Measurements from ENCODE around the gene LUC7L.
A peak's percentile ranks its signal among the peaks of the same experiment; 100 is the strongest.
"Not testable (repeated sequence)": the region's sequence is repeated elsewhere in the genome, so short reads cannot be mapped to it uniquely, and the experiment has no call there.

LUC7L gene

DNA sequence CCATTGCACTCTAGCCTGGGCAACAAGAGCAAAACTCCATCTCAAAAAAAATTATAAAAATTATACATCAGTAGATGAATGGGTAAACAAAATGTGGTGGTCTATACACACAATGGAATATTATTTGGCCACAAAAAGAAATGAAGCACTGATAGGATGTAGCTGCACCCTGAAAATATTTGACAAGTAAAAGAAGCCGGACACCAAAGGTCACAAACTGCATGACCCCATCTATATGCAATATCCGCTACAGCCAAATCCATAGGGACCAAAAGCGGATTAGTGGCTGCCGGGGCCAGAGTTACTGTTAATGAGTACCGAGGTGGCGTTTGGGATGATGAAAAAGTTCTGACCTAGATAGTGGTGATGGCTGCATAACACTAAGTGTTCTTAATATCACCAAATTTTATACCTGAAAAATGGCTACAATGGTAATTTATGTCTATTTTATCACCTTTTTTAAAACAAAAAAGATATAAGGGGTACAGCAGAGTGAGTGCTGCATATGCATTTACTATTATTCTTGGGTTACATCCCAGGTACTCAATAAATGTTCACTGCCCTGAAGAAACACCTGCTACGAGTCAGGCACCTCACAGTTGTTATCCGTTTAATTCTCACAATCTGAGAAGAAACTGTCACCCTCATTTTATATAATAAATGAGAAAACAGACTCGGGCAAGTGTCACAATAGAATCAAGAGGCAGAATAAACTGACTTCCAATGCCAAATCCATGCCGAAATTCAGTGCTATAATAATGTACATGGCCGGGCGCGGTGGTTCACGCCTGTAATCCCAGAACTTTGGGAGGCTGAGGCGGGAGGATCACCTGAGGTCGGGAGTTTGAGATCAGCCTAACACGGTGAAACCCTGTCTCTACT is 49.8 kb downstream of the LUC7L start:
- DNase-seq (ENCODE audit: low spot score): no peak

DNA sequence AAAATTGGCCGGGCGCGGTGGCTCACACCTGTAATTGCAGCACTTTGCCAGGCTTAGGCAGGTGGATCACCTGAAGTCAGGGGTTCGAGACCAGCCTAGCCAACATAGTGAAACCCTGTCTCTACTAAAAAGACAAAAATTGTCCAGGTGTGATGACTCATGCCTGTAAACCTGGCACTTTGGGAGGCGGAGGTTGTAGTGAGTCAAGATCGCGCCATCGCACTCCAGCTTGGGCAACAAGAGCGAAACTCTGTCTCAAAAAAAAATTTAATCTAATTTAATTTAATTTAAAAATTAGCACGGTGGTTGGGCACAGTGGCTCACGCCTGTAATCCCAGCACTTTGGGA is 50.6 kb downstream of the LUC7L start:
- DNase-seq (ENCODE audit: low spot score): no peak

DNA sequence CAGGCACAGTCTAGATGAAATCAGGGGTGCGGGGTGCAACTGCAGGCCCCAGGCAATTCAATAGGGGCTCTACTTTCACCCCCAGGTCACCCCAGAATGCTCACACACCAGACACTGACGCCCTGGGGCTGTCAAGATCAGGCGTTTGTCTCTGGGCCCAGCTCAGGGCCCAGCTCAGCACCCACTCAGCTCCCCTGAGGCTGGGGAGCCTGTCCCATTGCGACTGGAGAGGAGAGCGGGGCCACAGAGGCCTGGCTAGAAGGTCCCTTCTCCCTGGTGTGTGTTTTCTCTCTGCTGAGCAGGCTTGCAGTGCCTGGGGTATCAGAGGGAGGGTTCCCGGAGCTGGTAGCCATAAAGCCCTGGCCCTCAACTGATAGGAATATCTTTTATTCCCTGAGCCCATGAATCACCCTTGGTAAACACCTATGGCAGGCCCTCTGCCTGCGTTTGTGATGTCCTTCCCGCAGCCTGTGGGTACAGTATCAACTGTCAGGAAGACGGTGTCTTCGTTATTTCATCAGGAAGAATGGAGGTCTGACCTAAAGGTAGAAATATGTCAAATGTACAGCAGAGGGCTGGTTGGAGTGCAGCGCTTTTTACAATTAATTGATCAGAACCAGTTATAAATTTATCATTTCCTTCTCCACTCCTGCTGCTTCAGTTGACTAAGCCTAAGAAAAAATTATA is 51.1 kb downstream of the LUC7L start:
- DNase-seq (ENCODE audit: low spot score): no peak

DNA sequence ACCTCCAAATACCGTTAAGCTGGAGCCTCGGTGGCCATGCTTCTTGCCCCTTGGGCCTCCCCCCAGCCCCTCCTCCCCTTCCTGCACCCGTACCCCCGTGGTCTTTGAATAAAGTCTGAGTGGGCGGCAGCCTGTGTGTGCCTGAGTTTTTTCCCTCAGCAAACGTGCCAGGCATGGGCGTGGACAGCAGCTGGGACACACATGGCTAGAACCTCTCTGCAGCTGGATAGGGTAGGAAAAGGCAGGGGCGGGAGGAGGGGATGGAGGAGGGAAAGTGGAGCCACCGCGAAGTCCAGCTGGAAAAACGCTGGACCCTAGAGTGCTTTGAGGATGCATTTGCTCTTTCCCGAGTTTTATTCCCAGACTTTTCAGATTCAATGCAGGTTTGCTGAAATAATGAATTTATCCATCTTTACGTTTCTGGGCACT is 51.8 kb downstream of the LUC7L start:
- peak; percentile 55 for DNase-seq (ENCODE audit: low spot score)

DNA sequence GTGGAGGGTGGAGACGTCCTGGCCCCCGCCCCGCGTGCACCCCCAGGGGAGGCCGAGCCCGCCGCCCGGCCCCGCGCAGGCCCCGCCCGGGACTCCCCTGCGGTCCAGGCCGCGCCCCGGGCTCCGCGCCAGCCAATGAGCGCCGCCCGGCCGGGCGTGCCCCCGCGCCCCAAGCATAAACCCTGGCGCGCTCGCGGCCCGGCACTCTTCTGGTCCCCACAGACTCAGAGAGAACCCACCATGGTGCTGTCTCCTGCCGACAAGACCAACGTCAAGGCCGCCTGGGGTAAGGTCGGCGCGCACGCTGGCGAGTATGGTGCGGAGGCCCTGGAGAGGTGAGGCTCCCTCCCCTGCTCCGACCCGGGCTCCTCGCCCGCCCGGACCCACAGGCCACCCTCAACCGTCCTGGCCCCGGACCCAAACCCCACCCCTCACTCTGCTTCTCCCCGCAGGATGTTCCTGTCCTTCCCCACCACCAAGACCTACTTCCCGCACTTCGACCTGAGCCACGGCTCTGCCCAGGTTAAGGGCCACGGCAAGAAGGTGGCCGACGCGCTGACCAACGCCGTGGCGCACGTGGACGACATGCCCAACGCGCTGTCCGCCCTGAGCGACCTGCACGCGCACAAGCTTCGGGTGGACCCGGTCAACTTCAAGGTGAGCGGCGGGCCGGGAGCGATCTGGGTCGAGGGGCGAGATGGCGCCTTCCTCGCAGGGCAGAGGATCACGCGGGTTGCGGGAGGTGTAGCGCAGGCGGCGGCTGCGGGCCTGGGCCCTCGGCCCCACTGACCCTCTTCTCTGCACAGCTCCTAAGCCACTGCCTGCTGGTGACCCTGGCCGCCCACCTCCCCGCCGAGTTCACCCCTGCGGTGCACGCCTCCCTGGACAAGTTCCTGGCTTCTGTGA is 52.5 kb downstream of the LUC7L start, which contains the start of gene HBA1:
HBA1 (plus strand) TSS at position 204 of the 906 bp plus-strand sequence; CDS start at position 241, 37 bp downstream.
- DNase-seq (ENCODE audit: low spot score): not testable (repeated sequence)

DNA sequence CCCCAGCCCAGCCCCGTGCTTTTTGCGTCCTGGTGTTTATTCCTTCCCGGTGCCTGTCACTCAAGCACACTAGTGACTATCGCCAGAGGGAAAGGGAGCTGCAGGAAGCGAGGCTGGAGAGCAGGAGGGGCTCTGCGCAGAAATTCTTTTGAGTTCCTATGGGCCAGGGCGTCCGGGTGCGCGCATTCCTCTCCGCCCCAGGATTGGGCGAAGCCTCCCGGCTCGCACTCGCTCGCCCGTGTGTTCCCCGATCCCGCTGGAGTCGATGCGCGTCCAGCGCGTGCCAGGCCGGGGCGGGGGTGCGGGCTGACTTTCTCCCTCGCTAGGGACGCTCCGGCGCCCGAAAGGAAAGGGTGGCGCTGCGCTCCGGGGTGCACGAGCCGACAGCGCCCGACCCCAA is 53.2 kb downstream of the LUC7L start:
- not testable (repeated sequence) for DNase-seq (ENCODE audit: low spot score)

DNA sequence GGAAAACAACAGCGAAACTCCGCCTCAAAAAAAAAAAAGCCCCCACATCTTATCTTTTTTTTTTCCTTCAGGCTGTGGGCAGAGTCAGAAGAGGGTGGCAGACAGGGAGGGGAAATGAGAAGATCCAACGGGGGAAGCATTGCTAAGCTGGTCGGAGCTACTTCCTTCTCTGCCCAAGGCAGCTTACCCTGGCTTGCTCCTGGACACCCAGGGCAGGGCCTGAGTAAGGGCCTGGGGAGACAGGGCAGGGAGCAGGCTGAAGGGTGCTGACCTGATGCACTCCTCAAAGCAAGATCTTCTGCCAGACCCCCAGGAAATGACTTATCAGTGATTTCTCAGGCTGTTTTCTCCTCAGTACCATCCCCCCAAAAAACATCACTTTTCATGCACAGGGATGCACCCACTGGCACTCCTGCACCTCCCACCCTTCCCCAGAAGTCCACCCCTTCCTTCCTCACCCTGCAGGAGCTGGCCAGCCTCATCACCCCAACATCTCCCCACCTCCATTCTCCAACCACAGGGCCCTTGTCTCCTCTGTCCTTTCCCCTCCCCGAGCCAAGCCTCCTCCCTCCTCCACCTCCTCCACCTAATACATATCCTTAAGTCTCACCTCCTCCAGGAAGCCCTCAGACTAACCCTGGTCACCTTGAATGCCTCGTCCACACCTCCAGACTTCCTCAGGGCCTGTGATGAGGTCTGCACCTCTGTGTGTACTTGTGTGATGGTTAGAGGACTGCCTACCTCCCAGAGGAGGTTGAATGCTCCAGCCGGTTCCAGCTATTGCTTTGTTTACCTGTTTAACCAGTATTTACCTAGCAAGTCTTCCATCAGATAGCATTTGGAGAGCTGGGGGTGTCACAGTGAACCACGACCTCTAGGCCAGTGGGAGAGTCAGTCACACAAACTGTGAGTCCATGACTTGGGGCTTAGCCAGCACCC is 54.0 kb downstream of the LUC7L start:
- no peak for DNase-seq (ENCODE audit: low spot score)

DNA sequence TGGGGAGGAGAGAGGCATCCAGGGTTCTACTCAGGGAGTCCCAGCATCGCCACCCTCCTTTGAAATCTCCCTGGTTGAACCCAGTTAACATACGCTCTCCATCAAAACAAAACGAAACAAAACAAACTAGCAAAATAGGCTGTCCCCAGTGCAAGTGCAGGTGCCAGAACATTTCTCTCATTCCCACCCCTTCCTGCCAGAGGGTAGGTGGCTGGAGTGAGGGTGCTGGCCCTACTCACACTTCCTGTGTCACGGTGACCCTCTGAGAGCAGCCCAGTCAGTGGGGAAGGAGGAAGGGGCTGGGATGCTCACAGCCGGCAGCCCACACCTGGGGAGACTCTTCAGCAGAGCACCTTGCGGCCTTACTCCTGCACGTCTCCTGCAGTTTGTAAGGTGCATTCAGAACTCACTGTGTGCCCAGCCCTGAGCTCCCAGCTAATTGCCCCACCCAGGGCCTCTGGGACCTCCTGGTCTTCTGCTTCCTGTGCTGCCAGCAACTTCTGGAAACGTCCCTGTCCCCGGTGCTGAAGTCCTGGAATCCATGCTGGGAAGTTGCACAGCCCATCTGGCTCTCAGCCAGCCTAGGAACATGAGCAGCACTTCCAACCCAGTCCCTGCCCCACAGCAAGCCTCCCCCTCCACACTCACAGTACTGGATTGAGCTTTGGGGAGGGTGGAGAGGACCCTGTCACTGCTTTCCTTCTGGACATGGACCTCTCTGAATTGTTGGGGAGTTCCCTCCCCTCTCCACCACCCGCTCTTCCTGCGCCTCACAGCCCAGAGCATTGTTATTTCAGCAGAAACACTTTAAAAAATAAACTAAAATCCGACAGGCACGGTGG is 55.1 kb downstream of the LUC7L start:
- DNase-seq (ENCODE audit: low spot score): not testable (repeated sequence)

DNA sequence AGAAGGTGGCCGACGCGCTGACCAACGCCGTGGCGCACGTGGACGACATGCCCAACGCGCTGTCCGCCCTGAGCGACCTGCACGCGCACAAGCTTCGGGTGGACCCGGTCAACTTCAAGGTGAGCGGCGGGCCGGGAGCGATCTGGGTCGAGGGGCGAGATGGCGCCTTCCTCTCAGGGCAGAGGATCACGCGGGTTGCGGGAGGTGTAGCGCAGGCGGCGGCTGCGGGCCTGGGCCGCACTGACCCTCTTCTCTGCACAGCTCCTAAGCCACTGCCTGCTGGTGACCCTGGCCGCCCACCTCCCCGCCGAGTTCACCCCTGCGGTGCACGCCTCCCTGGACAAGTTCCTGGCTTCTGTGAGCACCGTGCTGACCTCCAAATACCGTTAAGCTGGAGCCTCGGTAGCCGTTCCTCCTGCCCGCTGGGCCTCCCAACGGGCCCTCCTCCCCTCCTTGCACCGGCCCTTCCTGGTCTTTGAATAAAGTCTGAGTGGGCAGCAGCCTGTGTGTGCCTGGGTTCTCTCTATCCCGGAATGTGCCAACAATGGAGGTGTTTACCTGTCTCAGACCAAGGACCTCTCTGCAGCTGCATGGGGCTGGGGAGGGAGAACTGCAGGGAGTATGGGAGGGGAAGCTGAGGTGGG is 55.9 kb downstream of the LUC7L start:
- not testable (repeated sequence) for DNase-seq (ENCODE audit: low spot score)

DNA sequence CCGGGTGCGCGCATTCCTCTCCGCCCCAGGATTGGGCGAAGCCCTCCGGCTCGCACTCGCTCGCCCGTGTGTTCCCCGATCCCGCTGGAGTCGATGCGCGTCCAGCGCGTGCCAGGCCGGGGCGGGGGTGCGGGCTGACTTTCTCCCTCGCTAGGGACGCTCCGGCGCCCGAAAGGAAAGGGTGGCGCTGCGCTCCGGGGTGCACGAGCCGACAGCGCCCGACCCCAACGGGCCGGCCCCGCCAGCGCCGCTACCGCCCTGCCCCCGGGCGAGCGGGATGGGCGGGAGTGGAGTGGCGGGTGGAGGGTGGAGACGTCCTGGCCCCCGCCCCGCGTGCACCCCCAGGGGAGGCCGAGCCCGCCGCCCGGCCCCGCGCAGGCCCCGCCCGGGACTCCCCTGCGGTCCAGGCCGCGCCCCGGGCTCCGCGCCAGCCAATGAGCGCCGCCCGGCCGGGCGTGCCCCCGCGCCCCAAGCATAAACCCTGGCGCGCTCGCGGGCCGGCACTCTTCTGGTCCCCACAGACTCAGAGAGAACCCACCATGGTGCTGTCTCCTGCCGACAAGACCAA is 56.8 kb downstream of the LUC7L start, which contains the start of gene HBA2:
HBA2 (plus strand) TSS at position 503 of the 568 bp plus-strand sequence; CDS start at position 540, 37 bp downstream.
- not testable (repeated sequence) for DNase-seq (ENCODE audit: low spot score)

DNA sequence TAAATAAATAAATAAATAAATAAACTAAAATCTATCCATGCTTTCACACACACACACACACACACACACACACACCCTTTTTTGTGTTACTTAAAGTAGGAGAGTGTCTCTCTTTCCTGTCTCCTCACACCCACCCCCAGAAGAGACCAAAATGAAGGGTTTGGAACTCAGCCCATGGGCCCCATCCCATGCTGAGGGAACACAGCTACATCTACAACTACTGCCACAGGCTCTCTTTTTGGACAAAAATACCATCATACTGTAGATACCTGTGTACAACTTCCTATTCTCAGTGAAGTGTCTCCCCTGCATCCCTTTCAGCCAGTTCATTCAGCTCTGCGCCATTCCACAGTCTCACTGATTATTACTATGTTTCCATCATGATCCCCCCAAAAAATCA is 58.5 kb downstream of the LUC7L start:
- no peak for DNase-seq (ENCODE audit: low spot score)

DNA sequence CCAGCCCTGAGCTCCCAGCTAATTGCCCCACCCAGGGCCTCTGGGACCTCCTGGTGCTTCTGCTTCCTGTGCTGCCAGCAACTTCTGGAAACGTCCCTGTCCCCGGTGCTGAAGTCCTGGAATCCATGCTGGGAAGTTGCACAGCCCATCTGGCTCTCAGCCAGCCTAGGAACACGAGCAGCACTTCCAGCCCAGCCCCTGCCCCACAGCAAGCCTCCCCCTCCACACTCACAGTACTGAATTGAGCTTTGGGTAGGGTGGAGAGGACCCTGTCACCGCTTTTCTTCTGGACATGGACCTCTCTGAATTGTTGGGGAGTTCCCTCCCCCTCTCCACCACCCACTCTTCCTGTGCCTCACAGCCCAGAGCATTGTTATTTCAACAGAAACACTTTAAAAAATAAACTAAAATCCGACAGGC is 59.2 kb downstream of the LUC7L start:
- DNase-seq (ENCODE audit: low spot score): not testable (repeated sequence)

DNA sequence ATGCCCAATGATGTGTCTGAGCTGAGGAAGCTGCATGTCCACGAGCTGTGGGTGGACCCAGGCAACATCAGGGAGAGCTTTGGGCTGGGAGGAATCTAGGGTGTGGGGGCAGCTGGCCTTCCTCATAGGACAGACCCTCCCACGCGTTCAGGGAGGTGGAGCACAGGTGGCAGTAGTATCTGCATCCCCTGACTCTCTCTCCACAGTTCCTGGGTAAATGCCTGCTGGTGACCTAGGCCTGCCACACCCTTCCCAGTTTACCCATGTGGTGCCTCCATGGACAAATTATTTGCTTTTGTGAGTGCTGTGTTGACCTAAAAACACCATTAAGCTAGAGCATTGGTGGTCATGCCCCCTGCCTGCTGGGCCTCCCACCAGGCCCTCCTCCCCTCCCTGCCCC is 60.2 kb downstream of the LUC7L start:
- DNase-seq (ENCODE audit: low spot score): peak; percentile 2

DNA sequence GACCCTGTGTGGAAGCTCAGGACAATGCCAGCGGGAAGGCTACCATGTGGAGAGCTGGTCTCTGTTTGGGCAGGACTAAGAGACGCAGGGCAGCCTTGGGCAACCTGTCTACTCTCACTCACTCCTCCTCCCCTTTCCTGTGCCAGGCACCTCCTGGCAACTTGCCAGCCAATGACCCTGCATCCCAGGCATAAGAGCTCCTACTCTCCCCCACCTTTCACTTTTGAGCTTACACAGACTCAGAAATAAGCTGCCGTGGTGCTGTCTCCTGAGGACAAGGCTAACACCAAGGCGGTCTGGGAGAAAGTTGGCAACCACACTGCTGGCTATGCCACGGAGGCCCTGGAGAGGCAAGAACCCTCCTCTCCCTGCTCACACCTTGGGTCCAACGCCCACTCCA is 60.8 kb downstream of the LUC7L start:
- peak; percentile 5 for DNase-seq (ENCODE audit: low spot score)

DNA sequence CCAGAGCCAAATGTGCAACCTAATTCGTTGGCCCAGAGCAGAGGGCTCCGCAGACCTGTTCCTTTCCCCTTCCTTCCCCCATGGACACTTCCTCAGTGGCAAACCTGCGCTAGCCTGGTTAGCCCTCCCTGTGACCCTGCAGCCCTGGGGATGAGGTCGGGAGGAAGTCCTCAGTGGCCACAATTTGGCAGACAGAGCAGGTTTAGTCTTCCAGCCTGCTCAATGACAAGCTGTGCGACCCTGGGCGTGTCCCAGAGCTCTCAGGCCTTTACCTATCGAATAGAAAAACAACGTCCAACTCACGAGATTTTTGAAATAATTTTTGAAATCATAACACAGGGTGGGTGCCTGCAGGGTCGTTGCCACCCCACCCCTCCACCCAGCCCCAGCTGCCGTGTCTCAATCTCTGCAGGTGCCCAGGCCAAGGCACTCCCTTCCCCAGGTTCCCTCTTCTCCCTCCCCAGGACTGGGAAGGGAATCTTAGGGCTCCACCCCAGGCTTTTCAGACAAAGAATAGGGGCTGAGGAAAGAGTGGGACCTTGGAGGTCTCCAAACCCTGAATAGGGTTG is 62.0 kb downstream of the LUC7L start:
- DNase-seq (ENCODE audit: low spot score): no peak

DNA sequence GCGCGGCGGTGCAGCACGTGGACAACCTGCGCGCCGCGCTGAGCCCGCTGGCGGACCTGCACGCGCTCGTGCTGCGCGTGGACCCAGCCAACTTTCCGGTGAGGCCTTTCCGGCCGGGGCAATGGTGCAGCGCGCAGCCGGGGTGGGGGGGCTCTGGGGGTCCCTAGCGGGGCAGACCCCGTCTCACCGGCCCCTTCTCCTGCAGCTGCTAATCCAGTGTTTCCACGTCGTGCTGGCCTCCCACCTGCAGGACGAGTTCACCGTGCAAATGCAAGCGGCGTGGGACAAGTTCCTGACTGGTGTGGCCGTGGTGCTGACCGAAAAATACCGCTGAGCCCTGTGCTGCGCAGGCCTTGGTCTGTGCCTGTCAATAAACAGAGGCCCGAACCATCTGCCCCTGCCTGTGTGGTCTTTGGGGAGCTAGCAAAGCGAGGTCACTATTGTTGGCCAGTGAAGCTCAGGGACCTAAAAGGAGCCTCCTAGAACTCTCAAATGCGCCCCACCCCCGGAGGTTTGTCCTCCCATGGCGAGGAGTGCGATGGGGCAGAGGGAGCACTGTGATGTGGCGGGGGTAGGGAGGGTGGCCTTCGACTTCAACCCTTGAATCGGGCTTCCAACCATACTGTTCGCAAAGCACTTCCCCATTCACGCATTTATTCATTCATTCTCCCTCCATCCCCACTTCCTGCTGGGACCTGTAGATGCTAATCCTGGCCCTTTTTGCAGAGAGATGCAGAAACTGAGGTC is 62.7 kb downstream of the LUC7L start:
- DNase-seq (ENCODE audit: low spot score): no peak

DNA sequence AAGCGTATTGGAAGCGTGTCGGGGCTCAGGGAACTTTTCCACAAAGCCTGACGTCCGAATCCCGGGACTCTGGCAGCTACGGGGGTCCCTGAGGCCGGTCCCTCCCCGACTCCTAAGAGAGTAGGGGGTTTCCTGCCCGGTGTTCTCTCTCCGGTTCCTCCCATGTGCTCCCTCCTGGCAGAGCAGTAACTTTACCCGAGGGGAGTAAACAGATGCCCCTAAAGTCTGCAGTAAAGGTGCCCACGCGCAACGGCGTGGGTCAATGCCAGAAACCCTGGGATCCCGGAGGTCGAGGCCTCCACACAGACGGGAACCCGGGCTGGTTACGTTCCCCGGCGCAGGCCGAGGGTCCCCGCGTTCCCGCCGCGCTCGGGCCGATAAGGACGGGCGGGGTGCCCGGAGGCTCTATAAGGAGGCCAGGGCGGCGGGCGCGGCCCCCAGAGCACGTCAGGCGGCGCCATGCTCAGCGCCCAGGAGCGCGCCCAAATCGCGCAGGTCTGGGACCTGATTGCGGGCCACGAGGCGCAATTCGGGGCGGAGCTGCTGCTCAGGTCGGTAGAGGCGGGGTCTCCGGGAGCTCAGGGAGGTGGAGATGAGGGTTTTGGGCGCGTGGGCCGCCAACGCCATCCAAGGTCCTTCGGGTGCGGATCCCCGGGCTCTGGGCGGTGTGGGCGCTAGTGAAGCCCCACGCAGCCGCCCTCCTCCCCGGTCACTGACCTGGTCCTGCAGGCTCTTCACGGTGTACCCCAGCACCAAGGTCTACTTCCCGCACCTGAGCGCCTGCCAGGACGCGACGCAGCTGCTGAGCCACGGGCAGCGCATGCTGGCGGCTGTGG is 63.5 kb downstream of the LUC7L start, which contains the start of gene HBM:
HBM (plus strand) TSS at position 440 of the 836 bp plus-strand sequence; CDS start at position 460, 20 bp downstream.
- DNase-seq (ENCODE audit: low spot score): peak; percentile 15
